Activated naive CD8-positive, alpha-beta T cell treated with anti-CD3 and anti-CD28 coated beads, Interleukin-2, amount 50 U/mL, for 24 hours (primary cell): ENCODE results near the gene NAPB.

ENCODE experiments used
- ATAC-seq: fragments of 150-1000 bp; cut with Tn5 transposase; one replicate; pipeline ENCODE4 v1.10.0; 2021
- DNase-seq: peaks from one replicate; pipeline ENCODE4 v3.0.0; 2021
- H3K27ac Mint-ChIP-seq: one replicate; pipeline ENCODE4 v1.8.0; 2021; ENCODE audit warnings: mild to moderate bottlenecking, mixed read lengths
- H3K27me3 Mint-ChIP-seq: one replicate; pipeline ENCODE4 v1.8.0; 2021; ENCODE audit warnings: mixed read lengths
- H3K36me3 Mint-ChIP-seq: one replicate; pipeline ENCODE4 v1.8.0; 2021; ENCODE audit warnings: low read depth, mixed read lengths
- H3K4me1 Mint-ChIP-seq: one replicate; pipeline ENCODE4 v1.8.0; 2021; ENCODE audit warnings: mixed read lengths
- H3K4me3 Mint-ChIP-seq: one replicate; pipeline ENCODE4 v1.8.0; 2021; ENCODE audit warnings: mild to moderate bottlenecking, moderate library complexity, mixed read lengths
- H3K9me3 Mint-ChIP-seq: one replicate; pipeline ENCODE4 v1.8.0; 2021; ENCODE audit warnings: mixed read lengths

The NAPB gene

DNA sequence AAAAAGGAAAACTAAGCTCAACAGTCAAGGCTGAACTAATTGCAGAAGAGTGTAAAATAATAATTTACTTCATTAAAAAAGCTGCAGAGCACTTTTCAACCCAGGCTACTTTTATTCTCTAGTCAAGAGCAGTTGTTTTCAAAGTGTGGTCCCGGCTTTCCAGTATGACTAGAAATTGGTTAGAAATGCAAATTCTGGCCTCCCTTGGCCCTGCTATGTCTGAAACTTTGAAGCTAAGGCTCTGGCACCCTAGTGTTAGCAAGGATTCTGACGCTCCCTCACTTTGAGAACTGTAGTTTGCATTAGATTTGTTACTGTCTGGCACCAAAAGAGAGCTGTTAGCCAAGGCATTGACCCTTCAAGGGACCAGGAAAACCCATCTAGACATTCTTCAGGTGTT, 80.2 kb downstream of the NAPB start:
- Mint-ChIP-seq H3K4me3 (no peak overlapping the region), H3K9me3 (no peaks in the 10 kb centered on the region)
- no peak for ATAC-seq

DNA sequence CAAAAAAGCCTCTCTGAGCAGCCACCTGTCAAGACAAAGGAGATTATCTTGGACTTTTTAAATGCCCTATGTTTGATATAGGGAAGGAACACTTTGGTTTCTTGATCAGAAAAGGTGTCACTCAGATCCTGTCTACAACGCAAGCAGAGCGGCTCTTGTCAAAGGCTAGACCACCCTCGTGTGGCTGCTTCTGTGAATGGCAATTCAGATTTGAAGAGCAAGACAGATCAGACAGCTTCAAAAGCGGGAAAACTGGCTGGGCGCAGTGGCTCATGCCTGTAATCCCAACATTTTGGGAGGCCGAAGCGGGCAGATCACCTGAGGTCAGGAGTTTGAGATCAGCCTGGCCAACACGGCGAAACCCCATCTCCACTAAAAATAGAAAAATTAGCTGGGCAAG, 80.8 kb downstream of the NAPB start:
- ATAC-seq (peak; percentile 54), DNase-seq (no peak)
- H3K9me3 Mint-ChIP-seq: no peaks in the 10 kb centered on the region
- no peaks in the 10 kb centered on the region for H3K36me3 Mint-ChIP-seq
- no peak overlapping the region for H3K4me3 Mint-ChIP-seq
- H3K4me1 Mint-ChIP-seq: no peaks in the 10 kb centered on the region
- H3K27me3 Mint-ChIP-seq: no peaks in the 10 kb centered on the region
- H3K27ac Mint-ChIP-seq: no peak overlapping the region

More for the DNA sequence above, 80.2 kb downstream of the NAPB start:
- Mint-ChIP-seq H3K27ac (no peak overlapping the region), H3K36me3 (no peaks in the 10 kb centered on the region), H3K4me1 (no peaks in the 10 kb centered on the region), H3K27me3 (no peaks in the 10 kb centered on the region)
- DNase-seq: no peak

DNA sequence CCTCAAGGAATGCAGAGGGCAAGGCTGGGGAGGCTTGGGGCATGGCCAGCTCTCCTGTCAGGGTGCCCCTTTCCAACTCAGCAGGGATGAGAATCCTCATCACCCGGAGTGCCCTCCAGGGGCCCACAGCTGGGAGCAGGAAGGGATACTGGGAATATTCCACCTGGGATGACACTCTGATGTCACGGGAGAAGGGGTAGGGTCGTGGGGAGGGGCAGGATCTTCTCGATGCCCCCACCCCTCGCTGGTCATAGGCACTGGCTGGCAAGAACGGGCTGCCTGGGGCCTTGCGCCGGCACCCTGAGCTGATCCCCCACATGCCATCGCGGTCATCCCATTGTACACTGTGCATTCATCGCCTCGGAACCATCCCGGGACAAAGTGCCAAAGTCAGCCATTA, 81.3 kb downstream of the NAPB start:
- no peak for ATAC-seq
- Mint-ChIP-seq H3K9me3 (no peaks in the 10 kb centered on the region), H3K27me3 (no peaks in the 10 kb centered on the region), H3K27ac (no peak overlapping the region), H3K4me1 (no peaks in the 10 kb centered on the region), H3K4me3 (no peak overlapping the region), H3K36me3 (no peaks in the 10 kb centered on the region)
- no peak for DNase-seq

DNA sequence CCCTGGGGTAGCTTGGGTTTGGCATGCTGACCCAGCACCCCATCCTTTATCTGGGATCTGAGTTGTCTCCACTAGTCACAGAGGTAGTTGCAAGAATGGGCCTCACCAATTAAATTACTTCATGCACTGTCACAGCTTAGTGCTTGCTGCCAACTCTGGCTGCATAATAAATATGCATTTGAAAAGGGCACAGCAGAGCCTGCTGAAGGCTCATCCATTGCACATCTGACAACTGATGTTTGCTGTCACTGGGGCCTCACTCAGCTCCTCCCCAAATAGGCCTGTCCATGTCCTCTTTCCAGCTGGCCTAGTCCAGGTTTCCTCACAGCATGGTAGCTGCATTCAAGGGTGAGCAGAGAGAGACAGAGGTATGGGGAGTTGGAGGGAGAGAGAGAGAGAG, 84.0 kb downstream of the NAPB start:
- Mint-ChIP-seq H3K4me3 (no peak overlapping the region), H3K27ac (no peak overlapping the region), H3K9me3 (no peaks in the 10 kb centered on the region), H3K36me3 (no peaks in the 10 kb centered on the region), H3K27me3 (no peaks in the 10 kb centered on the region), H3K4me1 (no peaks in the 10 kb centered on the region)
- DNase-seq (no peak), ATAC-seq (no peak)

GRCh38 chr20:23336476-23336875, 84.8 kb downstream of the NAPB start:
- H3K27me3 Mint-ChIP-seq: no peaks in the 10 kb centered on the region
- H3K4me1 Mint-ChIP-seq: peaks cover 1% of the 10 kb centered on the region
- H3K9me3 Mint-ChIP-seq: no peaks in the 10 kb centered on the region
- ATAC-seq (no peak), DNase-seq (no peak)
- no peak overlapping the region for H3K27ac Mint-ChIP-seq
- H3K36me3 Mint-ChIP-seq: no peaks in the 10 kb centered on the region
- H3K4me3 Mint-ChIP-seq: no peak overlapping the region

GRCh38 chr20:23335521-23335920, 85.8 kb downstream of the NAPB start:
- Mint-ChIP-seq H3K36me3 (no peaks in the 10 kb centered on the region), H3K4me1 (peaks cover 1% of the 10 kb centered on the region), H3K9me3 (no peaks in the 10 kb centered on the region), H3K27ac (no peak overlapping the region), H3K4me3 (no peak overlapping the region), H3K27me3 (no peaks in the 10 kb centered on the region)
- no peak for ATAC-seq
- DNase-seq: no peak

GRCh38 chr20:23334111-23334510, 87.2 kb downstream of the NAPB start:
- Mint-ChIP-seq H3K9me3 (no peaks in the 10 kb centered on the region), H3K4me3 (no peak overlapping the region), H3K27me3 (no peaks in the 10 kb centered on the region), H3K27ac (no peak overlapping the region), H3K4me1 (peaks cover 1% of the 10 kb centered on the region), H3K36me3 (no peaks in the 10 kb centered on the region)
- ATAC-seq: no peak
- DNase-seq: no peak

DNA sequence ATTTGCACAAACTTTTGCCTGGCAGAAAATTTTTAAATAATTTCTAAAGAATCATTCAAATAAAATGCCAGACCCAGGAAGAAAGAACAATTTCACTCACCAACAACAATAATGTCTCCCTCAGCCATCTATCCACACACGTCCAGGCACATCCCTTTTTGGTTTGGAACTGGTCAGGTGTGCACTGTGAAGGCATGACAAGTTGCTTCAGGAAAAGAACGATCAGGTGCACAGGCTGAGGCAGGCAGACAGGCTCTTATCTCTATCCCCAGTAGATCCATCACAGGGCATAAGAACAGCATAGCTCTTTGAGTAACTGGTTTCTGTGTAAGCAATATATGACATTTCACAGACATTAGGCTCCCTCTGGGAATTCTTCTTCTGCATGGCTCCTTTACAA, 88.8 kb downstream of the NAPB start:
- Mint-ChIP-seq H3K4me3 (no peak overlapping the region), H3K9me3 (no peaks in the 10 kb centered on the region), H3K4me1 (peaks cover 1% of the 10 kb centered on the region), H3K27me3 (no peaks in the 10 kb centered on the region), H3K36me3 (no peaks in the 10 kb centered on the region), H3K27ac (no peak overlapping the region)
- no peak for DNase-seq
- ATAC-seq: no peak

DNA sequence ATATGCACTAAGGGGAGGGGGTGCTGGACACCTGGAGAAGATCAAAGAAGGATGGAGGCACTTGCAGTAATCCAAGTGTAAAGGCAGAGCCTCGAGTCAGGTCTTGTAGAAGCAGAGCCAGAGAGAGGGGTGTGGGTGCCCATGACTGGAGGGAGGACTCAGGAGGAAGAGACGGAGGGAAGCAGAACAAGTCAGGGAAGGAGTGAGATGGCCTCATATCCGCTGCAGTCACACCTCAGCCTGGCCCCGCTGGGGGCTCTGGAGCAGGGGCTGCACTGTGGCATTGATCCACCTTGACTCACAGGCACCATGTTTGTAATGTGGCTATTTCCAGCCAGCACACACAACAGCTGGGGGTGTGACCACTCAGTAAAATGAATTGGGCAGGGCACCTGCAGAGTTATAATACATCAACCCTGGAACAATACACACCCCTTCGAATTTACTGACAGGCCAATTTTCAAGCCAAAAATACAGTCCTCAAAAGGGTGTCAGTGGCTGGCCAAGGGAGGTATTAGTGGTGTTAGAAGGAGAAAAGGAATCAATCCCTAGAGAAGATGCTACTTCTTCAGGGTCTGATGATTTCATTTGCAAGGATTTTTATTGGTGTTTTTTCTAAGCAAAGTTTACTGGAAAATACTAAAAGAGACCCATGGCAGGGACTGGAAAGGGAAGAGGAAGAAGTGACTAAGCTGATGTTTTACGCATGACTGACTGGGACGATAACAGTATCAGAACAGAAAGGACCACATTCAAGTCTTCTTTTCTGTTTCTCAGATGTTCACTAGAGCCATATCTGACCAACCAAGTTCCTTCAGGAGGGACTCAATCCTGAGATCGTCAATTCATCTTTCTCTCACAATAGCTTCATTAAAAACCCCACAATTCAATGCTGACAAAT, 89.6 kb downstream of the NAPB start:
- no peak overlapping the region for H3K4me3 Mint-ChIP-seq
- no peaks in the 10 kb centered on the region for H3K9me3 Mint-ChIP-seq
- H3K27ac Mint-ChIP-seq: no peak overlapping the region
- no peaks in the 10 kb centered on the region for H3K36me3 Mint-ChIP-seq
- ATAC-seq (no peak), DNase-seq (no peak)
- H3K4me1 Mint-ChIP-seq: peaks cover 1% of the 10 kb centered on the region
- no peaks in the 10 kb centered on the region for H3K27me3 Mint-ChIP-seq

- Mint-ChIP-seq H3K4me3 (no peak overlapping the region), H3K4me1 (peaks cover 1% of the 10 kb centered on the region), H3K27ac (no peak overlapping the region), H3K9me3 (no peaks in the 10 kb centered on the region), H3K36me3 (no peaks in the 10 kb centered on the region), H3K27me3 (no peaks in the 10 kb centered on the region)
- no peak for DNase-seq
- no peak for ATAC-seq
Observed at GRCh38 chr20:23327617-23328333, 93.5 kb downstream of the NAPB start.

- no peaks in the 10 kb centered on the region for H3K27me3 Mint-ChIP-seq
- ATAC-seq: no peak
- no peaks in the 10 kb centered on the region for H3K9me3 Mint-ChIP-seq
- no peaks in the 10 kb centered on the region for H3K36me3 Mint-ChIP-seq
- H3K4me1 Mint-ChIP-seq: no peaks in the 10 kb centered on the region
- no peak overlapping the region for H3K4me3 Mint-ChIP-seq
- H3K27ac Mint-ChIP-seq: no peak overlapping the region
- DNase-seq: no peak
Observed at GRCh38 chr20:23326774-23327173, 94.5 kb downstream of the NAPB start.

- no peak for ATAC-seq
- no peaks in the 10 kb centered on the region for H3K9me3 Mint-ChIP-seq
- no peak overlapping the region for H3K27ac Mint-ChIP-seq
- no peaks in the 10 kb centered on the region for H3K4me1 Mint-ChIP-seq
- no peak overlapping the region for H3K4me3 Mint-ChIP-seq
- no peaks in the 10 kb centered on the region for H3K36me3 Mint-ChIP-seq
- DNase-seq: no peak
- H3K27me3 Mint-ChIP-seq: no peaks in the 10 kb centered on the region
Observed at GRCh38 chr20:23325107-23325506, 96.2 kb downstream of the NAPB start.
